HG03439 (cell line): Measurements from ENCODE around the gene CAMK2D.
"Not testable (repeated sequence)": the region's sequence is repeated elsewhere in the genome, so short reads cannot be mapped to it uniquely, and the experiment has no call there.

Experiments used
- ATAC-seq: cut with Tn5 transposase; IDR thresholded peaks from one replicate; pipeline ENCODE4 v1.9.1; 2021; ENCODE audit warnings: mild to moderate bottlenecking, moderate library complexity; ENCODE audit not compliant: unreplicated experiment

Gene CAMK2D

GRCh38 chr4:113761620-113762185 is at the start of gene CAMK2D:
Gene CAMK2D (minus strand): TSS chr4:113761738. CDS start chr4:113761068, 670 bp downstream.
- peak; percentile 50 for ATAC-seq

- ATAC-seq = no peak
Measured at GRCh38 chr4:113810906-113811305, 49.4 kb upstream of the CAMK2D start.

- ATAC-seq = no peak
Measured at GRCh38 chr4:113809311-113809710, 47.8 kb upstream of the CAMK2D start.

- ATAC-seq = no peak
Measured at GRCh38 chr4:113806850-113807249, 45.3 kb upstream of the CAMK2D start.

GRCh38 chr4:113801882-113802281 is 40.3 kb upstream of the CAMK2D start:
- no peak for ATAC-seq

- not testable (repeated sequence) for ATAC-seq
Measured at GRCh38 chr4:113796381-113796780, 34.8 kb upstream of the CAMK2D start.

- ATAC-seq = no peak
Measured at GRCh38 chr4:113790478-113790877, 28.9 kb upstream of the CAMK2D start.

GRCh38 chr4:113788888-113789287 is 27.4 kb upstream of the CAMK2D start:
- no peak for ATAC-seq

GRCh38 chr4:113785781-113786180 is 24.2 kb upstream of the CAMK2D start:
- no peak for ATAC-seq

- no peak for ATAC-seq
Measured at GRCh38 chr4:113784497-113785250, 23.1 kb upstream of the CAMK2D start.

- no peak for ATAC-seq
Measured at GRCh38 chr4:113783701-113784100, 22.2 kb upstream of the CAMK2D start.

GRCh38 chr4:113783289-113783688 is 21.8 kb upstream of the CAMK2D start:
- ATAC-seq = no peak

- no peak for ATAC-seq
Measured at GRCh38 chr4:113781439-113782040, 20.0 kb upstream of the CAMK2D start.

GRCh38 chr4:113776679-113777078 is 15.1 kb upstream of the CAMK2D start:
- no peak for ATAC-seq

- no peak for ATAC-seq
Measured at GRCh38 chr4:113776016-113776415, 14.5 kb upstream of the CAMK2D start.

GRCh38 chr4:113773756-113774155 is 12.2 kb upstream of the CAMK2D start:
- ATAC-seq = no peak

- ATAC-seq = no peak
Measured at GRCh38 chr4:113773014-113773413, 11.5 kb upstream of the CAMK2D start.

- no peak for ATAC-seq
Measured at GRCh38 chr4:113772319-113772718, 10.8 kb upstream of the CAMK2D start.

GRCh38 chr4:113769744-113770143 is 8.2 kb upstream of the CAMK2D start:
- ATAC-seq = no peak

GRCh38 chr4:113768952-113769351 is 7.4 kb upstream of the CAMK2D start:
- ATAC-seq = no peak

GRCh38 chr4:113766882-113767281 is 5.3 kb upstream of the CAMK2D start:
- no peak for ATAC-seq

GRCh38 chr4:113764720-113765264 is 3.3 kb upstream of the CAMK2D start:
- ATAC-seq = no peak
